HCT116 (cell line): ENCODE data around the gene TTLL11. TPM values are rescaled to one million over a fixed set of nuclear protein-coding genes. Genes with fewer than 3 reads are reported as not detected.

ENCODE experiments used
- ATAC-seq: fragments of 200-7000 bp; cut with Tn5 transposase; 2 replicates; pipeline ENCODE4 v1.9.1; 2020; ENCODE audit warnings: mild to moderate bottlenecking, moderate library complexity
- BruUV-seq: library from RNA; stranded (reverse); fragments of 400-500 nt; replicated peaks from 2 replicates; lab custom pipeline; 2021; lab: Mats Ljungman, UMichigan
- CTCF ChIA-PET: fragments of 300-600 bp; sonication (Branson Sonifier 250); formaldehyde crosslinking; loops from one replicate; lab custom pipeline; 2021; ENCODE audit warnings: antibody characterized with exemption; lab: Charles Lee
- POLR2A ChIA-PET: fragments of 300-600, 350-600 bp; sonication (Branson Sonifier 250); formaldehyde crosslinking; loops from one replicate; lab custom pipeline; 2021; ENCODE audit warnings: antibody characterized with exemption; lab: Charles Lee
- RAD21 ChIA-PET, 2 experiments: fragments of 300-600 bp; sonication (Branson Sonifier 250); formaldehyde crosslinking; loops; one replicate each; lab custom pipeline; 2023; ENCODE audit warnings: low total read pairs in 2 of 2; ENCODE audit not compliant: uncharacterized antibody in 2 of 2, unreplicated experiment in 2 of 2, low non-redundant PET in 1 of 2; lab: Charles Lee
- DNase-seq: peaks from one replicate; pipeline ENCODE4 v3.0.0-alpha.2; 2010; ENCODE audit warnings: low read depth, low spot score
- H2AFZ ChIP-seq: fragments of 200-600 bp; shearing (Covaris generic), sonication (generic); 2 replicates; pipeline ENCODE4 v1.6.1; 2017; ENCODE audit warnings: low read depth, mixed run types, mixed read lengths, antibody characterized with exemption, low read length; ENCODE audit not compliant: poor library complexity, severe bottlenecking
- H3K27ac ChIP-seq: 2 replicates; pipeline ENCODE4 v1.5.1; 2012; ENCODE audit warnings: low read depth, low read length
- H3K27me3 ChIP-seq: fragments of 200-600 bp; sonication (generic); 2 replicates; pipeline ENCODE4 v1.6.1; 2016; ENCODE audit warnings: mixed run types, low read length, mixed read lengths; ENCODE audit not compliant: insufficient read depth
- H3K36me3 ChIP-seq, 2 experiments: fragments of 200-500 bp in 1 of 2; fragments of 200-600 bp in 1 of 2; sonication (Bioruptor generic) in 1 of 2; sonication (generic) in 1 of 2; 2 replicates each; pipeline versions ENCODE4 v1.5.1 to v1.6.1; 2014 to 2016; ENCODE audit warnings: low read length in 2 of 2, inconsistent platforms in 1 of 2, mixed read lengths in 1 of 2, mixed run types in 1 of 2; ENCODE audit not compliant: insufficient read depth in 2 of 2, control insufficient read depth in 1 of 2
- H3K4me1 ChIP-seq, 2 experiments: fragments of 200-600 bp in 1 of 2; sonication (generic) in 1 of 2; 2 replicates each; pipeline versions ENCODE4 v1.5.1 to v1.6.1; 2012 to 2017; ENCODE audit warnings: low read length in 2 of 2, inconsistent platforms in 1 of 2, mild to moderate bottlenecking in 1 of 2, mixed read lengths in 1 of 2, mixed run types in 1 of 2, moderate library complexity in 1 of 2; ENCODE audit not compliant: insufficient read depth in 2 of 2, control insufficient read depth in 1 of 2
- H3K4me2 ChIP-seq: fragments of 200-600 bp; sonication (generic); 2 replicates; pipeline ENCODE4 v1.6.1; 2017; ENCODE audit warnings: mixed run types, low read length, mixed read lengths
- H3K4me3 ChIP-seq, 2 experiments: fragments of 200-600 bp in 1 of 2; sonication (generic) in 1 of 2; replicated peaks in 1 of 2; 2 replicates each; pipeline ENCODE4 v1.5.1; 2011 to 2016; ENCODE audit warnings: low read length in 2 of 2, control low read depth in 1 of 2, low read depth in 1 of 2, mild to moderate bottlenecking in 1 of 2, mixed read lengths in 1 of 2, mixed run types in 1 of 2
- H3K79me2 ChIP-seq: fragments of 200-600 bp; sonication (generic); 2 replicates; pipeline ENCODE4 v1.6.1; 2017; ENCODE audit warnings: mild to moderate bottlenecking, mixed run types, low read length, moderate library complexity, mixed read lengths; ENCODE audit not compliant: insufficient read depth
- H3K9ac ChIP-seq: fragments of 200-600 bp; sonication (generic); 2 replicates; pipeline ENCODE4 v1.6.1; 2016; ENCODE audit warnings: low read length, mixed read lengths
- H3K9me2 ChIP-seq: fragments of 200-600 bp; sonication (generic), shearing (Covaris generic); 2 replicates; pipeline ENCODE4 v1.6.1; 2017; ENCODE audit warnings: mixed run types, mild to moderate bottlenecking, moderate library complexity; ENCODE audit not compliant: insufficient read depth
- H3K9me3 ChIP-seq, 2 experiments: fragments of 200-500 bp in 1 of 2; fragments of 200-600 bp in 1 of 2; sonication (Bioruptor generic) in 1 of 2; sonication (generic) in 1 of 2; 2 replicates each; pipeline ENCODE4 v1.6.1; 2014 to 2017; ENCODE audit warnings: low read length in 2 of 2, mixed read lengths in 2 of 2, inconsistent platforms in 1 of 2, low read depth in 1 of 2, mild to moderate bottlenecking in 1 of 2, mixed run types in 1 of 2, moderate library complexity in 1 of 2; ENCODE audit not compliant: control insufficient read depth in 1 of 2, insufficient read depth in 1 of 2
- H4K20me1 ChIP-seq: fragments of 200-600 bp; sonication (generic), shearing (Covaris generic); 2 replicates; pipeline ENCODE4 v1.6.1; 2017; ENCODE audit warnings: mixed run types, mild to moderate bottlenecking, moderate library complexity; ENCODE audit not compliant: insufficient read depth
- ATF3 ChIP-seq: IDR thresholded peaks from 2 replicates; pipeline ENCODE4 v1.6.1; 2012
- CBX3 ChIP-seq: IDR thresholded peaks from 2 replicates; pipeline ENCODE4 v1.6.1; 2012; ENCODE audit warnings: low read depth
- CEBPB ChIP-seq: IDR thresholded peaks from 2 replicates; pipeline ENCODE4 v1.6.1; 2012; ENCODE audit warnings: low read depth
- CTCF ChIP-seq, 3 experiments: fragments of 200-600 bp in 1 of 3; sonication (generic) in 1 of 3; IDR thresholded peaks in 2 of 3; conservative IDR thresholded peaks in 1 of 3; 2 replicates each; pipeline ENCODE4 v1.5.1; 2012 to 2017; ENCODE audit warnings: low read depth in 2 of 3, low read length in 2 of 3, antibody characterized with exemption in 1 of 3, borderline replicate concordance in 1 of 3, control low read depth in 1 of 3, mild to moderate bottlenecking in 1 of 3, mixed read lengths in 1 of 3, mixed run types in 1 of 3, moderate library complexity in 1 of 3; ENCODE audit not compliant: insufficient read depth in 1 of 3
- EGR1 ChIP-seq: IDR thresholded peaks from 2 replicates; pipeline ENCODE4 v1.6.1; 2012; ENCODE audit warnings: low read depth
- EZH2phosphoT487 ChIP-seq: fragments of 200-600 bp; IDR thresholded peaks from 2 replicates; pipeline ENCODE4 v1.6.1; 2018; ENCODE audit warnings: antibody characterized with exemption, borderline replicate concordance
- FOSL1 ChIP-seq: IDR thresholded peaks from 2 replicates; pipeline ENCODE4 v1.6.1; 2012; ENCODE audit warnings: low read depth
- MAX ChIP-seq: IDR thresholded peaks from 2 replicates; pipeline ENCODE4 v1.6.1; 2012
- POLR2A ChIP-seq: IDR thresholded peaks from 2 replicates; pipeline ENCODE4 v1.7.0; 2011; ENCODE audit warnings: borderline replicate concordance; ENCODE audit not compliant: insufficient read depth, insufficient read length; ENCODE audit errors: extremely low read depth
- POLR2AphosphoS5 ChIP-seq: IDR thresholded peaks from 2 replicates; pipeline ENCODE4 v1.6.1; 2011; ENCODE audit warnings: mild to moderate bottlenecking, low read depth, low read length, moderate library complexity
- RAD21 ChIP-seq: IDR thresholded peaks from 2 replicates; pipeline ENCODE4 v1.6.1; 2012; ENCODE audit warnings: low read depth, mild to moderate bottlenecking
- REST ChIP-seq: IDR thresholded peaks from 2 replicates; pipeline ENCODE4 v1.6.1; 2012; ENCODE audit warnings: low read depth
- SP1 ChIP-seq: IDR thresholded peaks from 2 replicates; pipeline ENCODE4 v1.6.1; 2012; ENCODE audit warnings: low read depth
- TCF7L2 ChIP-seq: IDR thresholded peaks from 2 replicates; pipeline ENCODE4 v1.7.0; 2011; ENCODE audit warnings: borderline replicate concordance, inconsistent platforms; ENCODE audit not compliant: insufficient read depth, insufficient read length; ENCODE audit errors: extremely low read depth
- YY1 ChIP-seq: IDR thresholded peaks from 2 replicates; pipeline ENCODE4 v1.6.1; 2011; ENCODE audit warnings: low read length, low read depth, moderate library complexity, mild to moderate bottlenecking; ENCODE audit not compliant: insufficient replicate concordance; ENCODE audit errors: extremely low read depth
- ZFX ChIP-seq: fragments of 450-650 bp; IDR thresholded peaks from 2 replicates; pipeline ENCODE4 v1.6.1; 2017
- intact Hi-C: fragments of 100-400 bp; cut with micrococcal nuclease; formaldehyde crosslinking; loops from 2 replicates; pipeline ENCODE4 v1.10.0; 2022
- total RNA-seq: library from RNA; stranded (reverse); gene quantifications from one replicate; pipeline ENCODE4 v1.2.1, GENCODE V29; 2021; ENCODE audit not compliant: unreplicated experiment

The TTLL11 gene
- total RNA-seq, 1 experiment from 2014 or later: 2.2 TPM

GRCh38 chr9:121910491-121911040 is 182.5 kb downstream of the TTLL11 start:
- Histone ChIP-seq H3K4me2 (no peak overlapping the region), H3K9me2 (no peaks in the 10 kb centered on the region), H3K4me3 (no peak overlapping the region), H3K79me2 (no peaks in the 10 kb centered on the region), H3K27ac (no peak overlapping the region), H3K9ac (no peak overlapping the region), H3K9me3 (no peaks in the 10 kb centered on the region), H3K4me1 (no peaks in the 10 kb centered on the region), H2AFZ (no peak overlapping the region), H3K27me3 (no peaks in the 10 kb centered on the region), H4K20me1 (no peaks in the 10 kb centered on the region), H3K36me3 (no peaks in the 10 kb centered on the region)
- no TSS peak for BruUV-seq
- ChIA-PET POLR2A (no interaction called here), CTCF (no interaction called here), RAD21 (no interaction called here)
- TF ChIP-seq ZFX (no peak), RAD21 (no peak), TCF7L2 (no peak), EZH2phosphoT487 (no peak), EGR1 (no peak), MAX (no peak), ATF3 (no peak), POLR2AphosphoS5 (no peak)
- ATAC-seq (no peak), DNase-seq (no peak)
- intact Hi-C loops: no loop called here

GRCh38 chr9:121909111-121909510 is 184.0 kb downstream of the TTLL11 start:
- Histone ChIP-seq H3K9ac (no peak overlapping the region), H3K79me2 (no peaks in the 10 kb centered on the region), H2AFZ (no peak overlapping the region), H3K27ac (no peak overlapping the region), H3K9me2 (no peaks in the 10 kb centered on the region), H3K27me3 (no peaks in the 10 kb centered on the region), H3K36me3 (no peaks in the 10 kb centered on the region), H3K9me3 (no peaks in the 10 kb centered on the region), H4K20me1 (no peaks in the 10 kb centered on the region), H3K4me1 (no peaks in the 10 kb centered on the region), H3K4me2 (no peak overlapping the region), H3K4me3 (no peak overlapping the region)
- no TSS peak for BruUV-seq
- DNase-seq: no peak
- no peak for ATAC-seq
- CTCF ChIA-PET: no interaction called here
- RAD21 ChIA-PET: no interaction called here
- POLR2A ChIA-PET: no interaction called here
- intact Hi-C loops: no loop called here
- no peak for TF ChIP-seq REST
- no peak for TF ChIP-seq CTCF (IDR thresholded peaks at IDR 0.05 in 2 of 3, conservative IDR thresholded peaks at IDR 0.05 in 1 of 3; ENCODE audit: borderline replicate concordance in 1 of 3, insufficient read depth in 1 of 3, low read depth in 2 of 3, low read length in 2 of 3)
- no peak for TF ChIP-seq FOSL1
- no peak for TF ChIP-seq SP1
- TF ChIP-seq CEBPB: no peak
- no peak for TF ChIP-seq ZFX
- no peak for TF ChIP-seq YY1
- no peak for TF ChIP-seq POLR2AphosphoS5
- no peak for TF ChIP-seq CBX3
- TF ChIP-seq POLR2A: no peak
